Cardiac fibroblast (primary cell): Measurements from ENCODE around the gene ACSM2B.
"Not testable (repeated sequence)": the region's sequence is repeated elsewhere in the genome, so short reads cannot be mapped to it uniquely, and the experiment has no call there.

Experiments
- DNase-seq, 2 donors: peaks; one replicate each; pipeline versions ENCODE4 v3.0.0 to v3.0.0-alpha.2; 2010; ENCODE audit warnings: low read depth in 2 of 2
- H3K4me3 ChIP-seq, 2 donors: replicated peaks in 1 of 2; 1 replicate in 1 of 2; 2 replicates in 1 of 2; pipeline ENCODE4 v1.5.1; 2011; ENCODE audit warnings: low read depth in 2 of 2, low read length in 2 of 2, mild to moderate bottlenecking in 2 of 2, moderate library complexity in 1 of 2
- CTCF ChIP-seq: IDR thresholded peaks from one replicate; pipeline ENCODE4 v1.5.1; 2011; ENCODE audit warnings: low read depth, mild to moderate bottlenecking, low read length, inconsistent platforms

Gene ACSM2B

DNA sequence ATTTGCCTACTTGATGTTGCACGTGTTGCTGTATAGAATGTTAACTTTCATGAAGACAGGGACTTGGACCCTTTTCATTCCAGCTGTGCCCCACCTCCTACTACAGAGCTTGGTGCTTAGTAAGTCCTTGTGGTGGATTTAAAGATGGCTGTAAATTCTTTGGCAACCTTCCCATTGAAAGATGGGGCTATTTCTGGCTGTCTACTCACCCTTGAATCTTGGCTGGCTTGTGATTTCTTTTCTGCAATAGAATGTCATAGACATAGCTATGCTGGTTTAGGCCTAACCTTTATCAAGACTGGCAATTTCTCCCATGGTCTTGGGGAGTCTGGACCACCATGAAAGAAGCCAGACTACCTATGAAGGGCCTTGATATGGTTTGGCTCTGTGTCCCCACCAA is 65.8 kb downstream of the ACSM2B start:
- DNase-seq: no peak
- no peak for TF ChIP-seq CTCF

DNA sequence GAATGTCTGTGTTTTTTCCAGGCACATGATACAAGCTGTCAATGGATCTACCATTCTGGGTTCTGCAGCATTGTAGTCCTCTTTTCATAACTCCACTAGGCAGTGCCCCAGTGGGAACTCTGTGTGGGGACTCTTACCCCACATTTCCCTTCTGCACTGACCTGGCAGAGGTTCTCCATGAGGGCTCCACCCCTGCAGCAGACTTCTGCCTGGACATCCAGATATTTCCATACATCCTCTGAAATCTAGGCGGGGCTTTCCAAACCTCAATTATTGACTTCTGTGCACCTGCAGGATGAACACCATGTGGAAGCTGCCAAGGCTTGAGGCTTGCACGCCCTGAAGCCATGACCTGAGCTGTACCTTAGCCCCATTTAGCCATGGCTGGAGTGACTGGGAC is 68.9 kb downstream of the ACSM2B start:
- no peak for TF ChIP-seq CTCF
- DNase-seq: no peak
- H3K4me3 ChIP-seq: no peak overlapping the region

More for the DNA sequence above, 65.8 kb downstream of the ACSM2B start:
- no peak overlapping the region for H3K4me3 ChIP-seq

GRCh38 chr16:20504418-20504817 is 71.7 kb downstream of the ACSM2B start:
- no peak for DNase-seq
- no peak overlapping the region for H3K4me3 ChIP-seq
- no peak for TF ChIP-seq CTCF

DNA sequence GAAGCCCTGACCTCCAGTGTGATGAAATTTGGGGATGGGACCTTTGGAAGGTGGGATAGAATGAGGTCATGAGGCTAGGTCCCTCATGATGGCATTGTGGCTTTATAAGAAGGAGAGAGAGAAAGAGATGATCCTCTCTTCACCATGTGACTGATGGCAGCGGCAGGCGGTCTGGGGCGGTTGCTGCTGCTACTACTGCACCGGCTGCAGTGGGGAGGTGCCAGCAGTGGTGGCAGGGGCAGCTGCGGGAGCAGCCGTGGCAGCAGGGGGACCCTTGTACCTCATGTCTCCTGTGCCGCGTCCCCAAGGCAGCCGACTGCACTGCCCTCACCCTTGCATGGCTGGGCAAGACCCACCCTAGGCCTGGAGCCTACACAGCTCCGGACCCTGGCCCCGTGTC is 84.7 kb downstream of the ACSM2B start:
- DNase-seq, H3K4me3 ChIP-seq: not testable (repeated sequence)

DNA sequence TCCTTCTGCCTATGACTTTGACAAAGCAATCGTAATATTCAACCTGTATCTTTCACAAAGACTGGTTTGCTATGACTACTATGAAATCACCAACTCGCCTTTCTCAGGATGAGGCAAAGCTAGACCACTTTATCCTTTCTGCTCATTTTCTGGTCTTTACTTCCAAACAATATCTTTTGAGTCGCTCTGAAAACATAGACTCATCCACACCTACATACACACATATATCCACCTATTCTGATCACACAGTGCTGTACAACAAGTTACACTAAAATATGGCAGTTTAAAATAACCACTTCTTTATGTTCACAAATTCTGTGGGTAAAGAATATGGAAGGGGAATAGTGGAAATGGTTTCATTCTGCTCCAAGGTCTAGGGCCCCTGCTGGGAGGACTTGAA is 85.2 kb downstream of the ACSM2B start:
- not testable (repeated sequence) for DNase-seq, H3K4me3 ChIP-seq
